GM19372 (cell line): ENCODE results near the gene SLAIN2.

ENCODE experiments used
- ATAC-seq: cut with Tn5 transposase; IDR thresholded peaks from one replicate; pipeline ENCODE4 v1.9.1; 2021; ENCODE audit warnings: mild to moderate bottlenecking, low read depth, moderate library complexity; ENCODE audit not compliant: unreplicated experiment

The SLAIN2 gene

DNA sequence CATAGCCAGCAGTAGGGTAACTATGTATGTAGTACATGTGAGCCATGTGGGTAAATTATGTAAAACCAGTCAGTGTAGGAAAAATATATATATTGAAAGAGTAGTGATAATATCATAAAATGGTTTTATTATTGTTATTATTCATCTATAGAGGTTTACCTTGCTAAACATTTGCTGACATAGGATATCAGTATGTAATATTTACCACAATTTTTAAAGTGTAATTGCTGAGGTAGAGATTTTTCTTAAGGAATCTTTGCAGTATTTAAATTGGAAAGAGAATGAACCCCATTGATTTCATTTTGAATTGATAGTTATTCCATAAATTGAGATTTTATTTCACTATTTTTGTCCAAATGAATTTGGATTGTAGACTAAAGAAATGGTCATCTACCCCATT, 27.1 kb downstream of the SLAIN2 start:
- no peak for ATAC-seq

DNA sequence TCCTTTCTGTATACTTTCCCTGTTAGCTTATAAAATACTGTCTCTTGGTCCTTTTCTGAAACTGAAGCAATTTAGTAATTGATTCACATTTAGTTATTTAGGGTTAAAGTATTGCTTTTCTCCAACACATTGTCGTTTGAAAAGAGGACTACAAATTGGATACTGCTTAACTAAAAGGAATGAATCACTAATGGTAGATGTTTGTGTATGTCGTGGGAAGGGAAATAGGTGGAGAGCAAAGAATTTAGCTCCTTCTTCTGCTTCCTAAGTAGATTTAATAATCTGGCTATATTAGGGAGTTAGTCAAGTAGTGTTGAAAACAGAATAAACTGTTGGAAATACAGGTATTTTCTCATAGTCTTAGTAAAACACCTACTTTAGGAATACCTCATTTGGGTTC, 27.9 kb downstream of the SLAIN2 start:
- no peak for ATAC-seq

DNA sequence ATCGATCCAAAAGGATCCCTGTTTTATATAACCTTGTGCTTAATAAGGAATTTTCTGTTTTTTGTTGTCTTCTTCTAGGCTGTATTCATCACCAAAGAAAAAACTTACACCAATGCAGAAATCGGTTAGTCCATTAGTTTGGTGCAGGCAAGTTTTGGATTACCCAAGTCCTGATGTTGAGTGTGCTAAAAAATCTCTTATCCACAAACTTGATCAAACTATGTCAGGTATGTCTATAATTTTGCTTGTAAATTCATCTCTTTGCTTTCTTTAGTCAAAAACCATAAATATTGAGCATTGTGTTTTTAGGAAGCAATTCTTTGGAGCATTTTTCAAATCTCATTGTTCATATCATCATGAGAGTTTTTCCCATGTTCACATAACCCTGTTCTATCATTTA, 28.4 kb downstream of the SLAIN2 start:
- no peak for ATAC-seq

DNA sequence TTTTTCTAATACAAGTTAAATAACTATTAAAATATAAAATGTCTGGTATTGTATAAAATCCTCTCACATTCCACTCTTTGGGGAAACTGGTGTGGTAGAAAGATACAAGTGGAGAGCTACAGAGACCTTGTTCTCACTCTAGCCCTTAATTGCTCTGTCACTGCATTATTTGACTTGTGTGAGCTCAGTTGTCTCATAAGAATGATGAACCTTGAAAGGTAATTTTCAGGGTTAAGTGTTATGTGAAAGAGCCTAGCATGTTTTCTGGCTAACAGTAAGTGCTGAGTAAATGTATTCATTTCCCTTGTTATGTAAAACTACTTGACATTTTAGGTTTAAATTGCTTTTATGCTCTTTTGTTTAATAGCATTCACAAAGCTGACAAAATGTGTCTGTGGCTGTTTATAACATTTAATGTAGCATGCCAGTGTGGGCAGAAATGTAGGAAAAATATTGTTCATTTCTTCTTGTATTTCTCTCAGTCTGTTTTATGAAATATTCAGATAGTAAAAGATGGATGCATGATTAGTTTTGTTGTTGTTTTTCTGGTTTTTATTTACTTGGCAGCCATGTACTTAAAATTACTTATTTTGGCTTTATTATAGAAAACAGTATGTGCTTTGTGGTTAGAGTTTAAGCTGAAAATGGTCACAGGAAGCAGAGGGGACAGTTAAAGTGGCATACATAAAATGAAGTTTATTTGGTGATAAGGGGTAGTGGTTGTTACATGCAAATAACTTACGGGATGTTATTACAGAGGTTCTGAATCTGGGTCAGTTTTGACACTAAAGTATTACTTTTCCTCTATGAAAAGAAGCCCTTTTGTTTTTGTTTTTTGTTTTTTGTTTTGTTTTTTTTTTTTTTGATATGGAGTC, 29.2 kb downstream of the SLAIN2 start:
- no peak for ATAC-seq

DNA sequence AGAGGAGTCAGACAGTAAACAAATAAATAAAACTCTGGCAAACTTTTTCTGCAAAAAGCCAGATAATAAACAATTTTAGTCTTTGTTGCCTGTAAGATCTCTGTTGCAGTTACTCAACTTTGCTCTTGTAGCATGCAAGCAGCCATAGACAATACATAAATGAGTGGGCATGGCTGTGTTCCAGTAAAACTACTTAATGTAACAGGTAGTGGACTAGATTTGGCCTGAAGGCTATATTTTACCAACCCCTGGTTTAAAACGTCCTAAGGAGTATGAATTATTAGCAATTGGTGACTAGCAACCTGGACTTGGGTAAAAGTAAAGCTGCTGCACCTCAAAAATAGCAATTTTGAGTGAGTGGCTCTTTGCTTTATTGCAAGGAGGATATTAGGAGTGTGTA, 30.9 kb downstream of the SLAIN2 start:
- no peak for ATAC-seq

DNA sequence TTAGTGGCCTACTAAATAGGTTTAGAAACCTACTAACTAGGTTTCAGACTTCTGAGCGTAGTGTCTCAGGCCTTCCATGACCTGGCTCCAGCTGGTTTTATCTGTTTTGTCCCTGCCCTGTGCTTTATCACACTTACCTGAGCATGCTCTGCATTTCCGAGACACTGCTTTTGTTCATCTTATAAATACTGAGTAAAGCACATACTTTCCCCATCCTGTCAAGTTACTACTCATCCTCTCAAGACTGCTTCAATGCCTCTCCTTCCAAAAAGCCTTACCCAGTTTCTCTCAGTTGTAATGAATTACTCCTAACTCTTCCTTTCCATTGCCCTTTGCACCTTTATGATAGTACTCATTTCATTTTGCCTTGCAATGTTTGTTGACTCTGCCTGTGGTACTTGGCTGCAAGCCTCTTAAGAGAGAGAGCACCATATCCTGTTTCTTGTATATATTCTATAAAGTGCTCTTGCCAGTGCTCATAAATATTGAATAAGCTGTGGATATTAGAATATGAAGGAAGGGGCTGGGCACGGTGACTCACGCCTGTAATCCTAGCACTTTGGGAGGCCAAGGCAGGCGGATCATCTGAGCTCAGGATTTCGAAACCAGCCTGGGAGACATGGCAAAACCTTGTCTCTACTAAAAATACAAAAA, 34.4 kb downstream of the SLAIN2 start:
- no peak for ATAC-seq

DNA sequence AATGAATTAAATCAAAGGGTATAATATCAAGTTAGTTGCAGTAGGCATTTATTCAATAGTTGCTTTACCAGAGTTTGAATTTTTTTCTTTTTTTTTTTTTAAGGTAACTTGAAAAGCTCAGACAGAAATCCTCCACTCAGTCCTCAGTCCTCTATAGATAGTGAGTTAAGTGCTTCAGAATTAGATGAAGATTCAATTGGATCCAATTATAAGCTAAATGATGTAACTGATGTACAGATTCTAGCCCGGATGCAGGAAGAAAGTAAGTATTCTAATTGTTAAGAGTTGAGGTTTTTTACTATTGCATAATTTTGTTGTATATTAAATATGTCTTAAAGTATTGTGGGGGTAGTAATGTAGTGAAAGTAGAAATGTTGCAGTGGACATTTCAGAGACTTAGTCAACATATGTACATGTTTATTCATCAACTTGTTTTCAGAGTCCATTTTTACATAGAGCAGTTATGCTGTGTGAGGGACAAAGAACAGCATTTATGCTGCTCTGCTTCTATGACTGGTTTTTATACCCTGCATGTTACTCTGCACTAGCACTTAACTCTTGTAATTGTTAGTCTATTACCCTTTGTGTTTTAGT, 38.4 kb downstream of the SLAIN2 start:
- ATAC-seq = no peak

DNA sequence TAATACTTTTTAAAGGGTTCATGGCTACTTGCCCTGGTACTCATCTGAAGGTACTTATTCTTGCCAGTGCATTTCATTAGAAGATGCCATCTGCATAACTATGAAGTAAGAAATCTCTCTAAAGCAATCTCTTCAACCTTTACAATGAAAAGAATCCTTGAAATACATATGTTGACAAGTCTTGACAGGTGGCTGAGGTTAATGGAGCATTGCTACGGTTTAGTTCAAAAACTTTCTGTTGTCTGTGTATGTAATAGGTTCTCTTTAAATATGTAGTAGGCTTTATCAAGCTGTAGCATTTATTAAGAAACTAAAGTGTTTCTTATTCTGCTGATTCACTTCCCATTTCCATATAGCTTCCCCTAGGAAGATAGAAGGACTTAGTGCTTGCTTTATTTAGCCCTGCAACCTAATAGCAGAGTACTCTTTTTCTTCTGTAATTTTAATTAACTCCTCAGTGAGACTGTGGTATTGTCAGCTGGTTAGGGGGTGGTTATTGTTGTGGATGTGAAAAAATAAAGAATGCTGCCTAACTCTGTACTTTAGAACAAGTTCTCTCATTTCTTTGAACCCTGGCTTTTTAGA, 39.3 kb downstream of the SLAIN2 start:
- ATAC-seq = no peak

DNA sequence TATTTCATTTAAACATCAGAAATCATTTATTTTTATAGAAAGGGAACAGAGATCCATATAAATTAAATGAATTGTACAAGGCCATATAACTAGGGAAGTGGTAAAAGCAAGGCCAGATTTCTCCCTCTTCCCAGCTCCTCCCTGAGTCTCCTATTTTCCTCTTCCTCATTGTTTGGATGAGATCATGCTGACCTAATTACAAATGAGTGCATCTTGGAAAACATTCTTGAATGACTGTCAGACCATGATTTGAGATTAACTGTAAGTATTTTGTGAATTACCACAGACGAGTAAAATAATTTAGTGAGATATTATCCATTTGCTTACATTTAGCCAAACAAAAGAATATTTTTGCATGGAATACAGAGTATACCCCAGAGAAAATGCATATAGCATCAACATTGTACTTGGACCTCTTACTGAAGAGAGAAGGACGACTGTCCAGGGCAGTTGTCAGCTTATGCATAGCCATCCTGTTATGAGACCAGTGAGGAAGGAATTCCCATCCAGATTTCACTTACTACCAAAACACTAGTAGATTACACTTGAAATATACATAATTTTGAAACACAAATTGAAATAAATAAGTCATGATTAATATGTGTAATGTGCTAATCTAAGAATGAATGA, 47.3 kb downstream of the SLAIN2 start:
- no peak for ATAC-seq

DNA sequence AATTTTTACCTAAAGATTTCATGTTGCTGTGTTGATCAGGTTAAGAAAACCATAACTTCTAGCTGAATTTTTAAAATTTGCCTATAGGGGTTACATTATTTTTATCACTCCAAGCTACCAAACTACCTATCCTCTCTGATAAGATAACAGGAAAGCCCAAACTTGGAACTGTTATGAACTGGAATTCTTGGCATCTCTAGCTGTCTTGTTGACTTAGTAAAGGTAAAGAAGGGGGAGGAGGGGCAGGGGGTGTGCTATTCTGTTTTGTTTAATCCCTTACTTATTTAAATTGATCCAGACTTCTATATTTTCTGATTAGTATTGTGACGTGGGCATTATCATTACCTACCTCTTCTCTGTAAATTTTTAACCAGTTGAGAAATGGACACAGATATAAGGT, 54.7 kb downstream of the SLAIN2 start:
- no peak for ATAC-seq

DNA sequence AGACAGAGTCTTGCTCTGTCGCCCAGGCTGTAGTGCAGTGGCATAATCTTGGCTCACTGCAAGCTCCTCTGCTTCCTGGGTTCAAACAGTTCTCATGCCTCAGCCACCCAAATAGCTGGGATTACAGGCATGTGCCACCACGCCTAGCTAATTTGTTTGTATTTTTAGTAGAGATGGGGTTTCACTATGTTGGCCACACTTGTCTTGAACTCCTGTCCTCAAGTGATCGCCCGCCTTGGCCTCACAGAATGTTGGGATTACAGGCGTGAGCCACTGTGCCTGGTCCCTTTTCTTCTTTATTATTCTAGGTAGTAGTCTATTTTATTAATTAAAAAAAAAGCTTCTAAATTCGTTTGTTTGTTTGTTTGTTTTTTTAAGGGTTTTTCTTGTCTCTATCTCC, 59.1 kb downstream of the SLAIN2 start:
- no peak for ATAC-seq

DNA sequence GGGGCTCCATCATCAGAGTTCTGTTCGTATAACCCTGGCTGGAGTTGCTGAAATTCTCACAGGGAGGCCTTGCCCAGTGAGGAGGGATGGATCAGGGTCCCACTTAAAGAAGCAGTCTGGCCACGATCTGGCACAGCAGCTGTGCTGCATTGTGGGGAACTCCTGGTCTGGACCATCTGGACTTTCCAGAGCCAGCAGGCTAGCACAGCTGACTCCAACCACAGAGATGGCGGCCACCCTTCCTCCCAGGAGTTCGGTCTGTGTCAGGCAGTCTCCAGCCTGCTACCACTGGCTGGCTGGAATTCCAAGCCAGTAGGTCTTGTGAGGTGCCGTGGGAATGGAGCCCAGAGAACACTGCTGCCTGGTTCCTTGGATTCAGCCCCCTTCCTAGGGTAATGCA, 62.0 kb downstream of the SLAIN2 start:
- ATAC-seq = no peak

DNA sequence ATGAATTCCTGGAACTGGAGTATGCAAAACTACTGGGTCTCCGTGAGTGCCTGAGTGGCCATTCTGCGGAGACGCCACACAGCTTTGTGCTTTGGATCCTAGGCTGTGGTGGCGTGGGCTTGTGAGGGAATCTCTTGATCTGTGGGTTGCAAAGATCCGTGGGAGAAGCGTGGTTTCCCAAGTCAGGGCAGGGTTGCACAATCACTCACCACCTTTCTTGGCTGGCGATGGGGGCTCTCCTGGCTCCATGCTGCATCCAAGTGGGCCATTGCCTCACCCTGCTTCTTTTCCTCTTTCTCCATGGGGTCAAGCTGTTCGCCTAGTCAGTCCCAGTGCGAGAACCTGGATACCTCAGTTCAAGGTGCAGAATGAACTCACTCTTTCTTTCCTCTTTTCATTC, 62.5 kb downstream of the SLAIN2 start:
- ATAC-seq = no peak

DNA sequence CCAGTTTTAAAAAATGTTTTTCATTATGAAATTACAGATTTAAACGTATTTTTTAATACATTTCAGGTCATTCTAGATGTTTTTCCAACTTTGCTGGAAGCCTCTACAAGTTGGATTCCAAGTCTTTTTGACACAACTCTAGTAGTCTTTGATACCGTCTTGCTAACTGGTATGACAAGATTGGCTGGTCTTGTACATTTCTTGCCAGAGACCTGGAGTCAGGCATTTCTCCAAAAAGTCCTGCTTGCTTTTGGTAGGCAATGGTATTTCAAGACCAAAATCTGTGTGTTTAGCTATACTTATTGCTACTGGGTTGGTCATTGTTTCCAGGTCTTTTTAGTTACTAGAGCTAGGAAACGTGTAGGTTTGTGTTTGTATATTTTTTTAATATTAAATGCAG, 64.6 kb downstream of the SLAIN2 start:
- no peak for ATAC-seq

DNA sequence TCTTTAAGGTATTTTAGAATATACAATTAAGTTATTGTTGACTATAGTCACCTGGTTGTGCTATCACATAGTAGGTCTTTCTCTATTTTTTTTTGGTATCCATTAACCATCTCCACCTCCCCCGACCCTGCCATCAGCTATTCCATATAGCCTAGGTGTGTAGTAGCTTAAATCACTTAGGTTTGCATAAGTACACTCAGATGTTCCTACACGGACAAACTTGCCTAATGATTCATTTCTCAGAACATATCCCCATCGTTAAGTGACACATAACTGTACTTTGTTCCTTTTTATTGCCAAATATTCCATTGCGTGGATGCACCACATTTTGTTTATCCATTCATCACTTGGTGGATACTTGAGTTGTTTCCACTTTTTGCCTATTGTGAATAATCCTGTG, 67.9 kb downstream of the SLAIN2 start:
- no peak for ATAC-seq

DNA sequence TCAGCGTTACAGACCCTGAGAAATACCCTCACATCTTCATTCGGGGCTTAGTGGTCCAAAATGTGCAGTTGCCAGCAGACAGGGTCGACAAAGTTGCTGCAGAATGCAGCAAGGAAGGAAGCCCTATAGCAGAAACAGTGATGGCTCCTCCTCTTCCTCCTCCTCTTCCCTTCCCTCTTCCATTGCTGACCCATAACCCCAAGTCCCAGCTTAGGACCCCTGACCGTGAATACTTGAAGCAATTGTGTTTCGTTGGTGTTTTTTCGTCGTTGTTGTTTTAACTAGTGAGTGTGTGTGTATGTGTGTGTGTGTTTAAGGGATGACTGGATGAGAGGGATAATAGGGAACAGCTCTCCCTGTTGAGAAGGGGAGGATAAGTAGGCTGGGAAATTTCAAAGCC, 69.5 kb downstream of the SLAIN2 start:
- ATAC-seq = no peak

DNA sequence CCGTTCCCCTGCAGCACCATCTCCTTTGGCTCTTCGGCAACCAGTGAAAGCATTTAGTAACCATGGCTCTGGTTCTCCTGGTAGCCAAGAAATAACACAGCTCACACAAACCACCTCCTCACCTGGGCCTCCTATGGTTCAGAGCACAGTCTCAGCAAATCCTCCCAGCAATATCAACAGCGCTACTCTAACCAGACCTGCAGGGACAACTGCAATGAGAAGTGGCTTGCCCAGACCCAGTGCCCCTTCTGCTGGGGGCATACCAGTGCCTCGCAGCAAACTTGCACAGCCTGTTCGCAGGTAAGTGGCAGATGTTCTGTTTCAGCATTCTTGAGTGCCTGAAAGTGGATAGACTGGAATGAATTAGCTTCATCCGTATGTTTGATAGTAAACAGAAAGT, 78.8 kb downstream of the SLAIN2 start:
- no peak for ATAC-seq

DNA sequence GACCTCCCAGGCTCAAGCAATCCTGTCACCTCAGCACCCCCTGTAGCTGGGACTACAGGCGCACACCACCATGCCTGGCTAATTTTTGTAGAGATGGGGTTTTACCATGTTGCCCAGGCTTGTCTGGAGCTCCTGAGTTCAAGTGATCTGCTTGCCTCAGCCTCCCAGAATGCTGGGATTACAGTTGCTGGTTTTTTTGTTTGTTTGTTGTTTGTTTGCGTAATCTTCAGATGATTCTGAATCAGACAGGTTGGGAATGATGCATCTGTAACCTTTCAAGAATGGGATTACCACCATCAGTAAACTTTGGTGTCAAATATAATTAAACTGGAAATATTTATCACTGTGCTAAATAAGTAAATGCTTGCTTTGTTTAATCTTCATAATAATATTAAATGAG, 79.8 kb downstream of the SLAIN2 start:
- ATAC-seq = no peak

DNA sequence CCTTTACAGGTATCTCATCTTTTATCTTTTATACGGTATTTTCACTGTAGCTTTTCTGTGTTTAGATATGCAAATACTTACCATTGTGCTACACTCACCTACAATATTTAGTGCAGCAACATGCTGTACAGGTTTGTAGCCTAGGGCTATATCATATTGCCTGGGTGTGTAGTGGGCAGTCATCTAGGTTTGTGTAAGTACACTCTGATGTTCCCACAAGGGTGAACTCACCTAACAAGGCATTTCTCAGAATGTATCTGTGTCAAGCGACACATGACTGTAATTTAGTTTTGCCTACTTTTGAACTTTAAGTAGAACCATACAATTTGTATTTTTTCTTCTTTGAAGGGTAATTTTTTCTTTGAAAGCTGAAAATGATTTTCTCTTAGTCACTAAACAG, 87.6 kb downstream of the SLAIN2 start:
- no peak for ATAC-seq

DNA sequence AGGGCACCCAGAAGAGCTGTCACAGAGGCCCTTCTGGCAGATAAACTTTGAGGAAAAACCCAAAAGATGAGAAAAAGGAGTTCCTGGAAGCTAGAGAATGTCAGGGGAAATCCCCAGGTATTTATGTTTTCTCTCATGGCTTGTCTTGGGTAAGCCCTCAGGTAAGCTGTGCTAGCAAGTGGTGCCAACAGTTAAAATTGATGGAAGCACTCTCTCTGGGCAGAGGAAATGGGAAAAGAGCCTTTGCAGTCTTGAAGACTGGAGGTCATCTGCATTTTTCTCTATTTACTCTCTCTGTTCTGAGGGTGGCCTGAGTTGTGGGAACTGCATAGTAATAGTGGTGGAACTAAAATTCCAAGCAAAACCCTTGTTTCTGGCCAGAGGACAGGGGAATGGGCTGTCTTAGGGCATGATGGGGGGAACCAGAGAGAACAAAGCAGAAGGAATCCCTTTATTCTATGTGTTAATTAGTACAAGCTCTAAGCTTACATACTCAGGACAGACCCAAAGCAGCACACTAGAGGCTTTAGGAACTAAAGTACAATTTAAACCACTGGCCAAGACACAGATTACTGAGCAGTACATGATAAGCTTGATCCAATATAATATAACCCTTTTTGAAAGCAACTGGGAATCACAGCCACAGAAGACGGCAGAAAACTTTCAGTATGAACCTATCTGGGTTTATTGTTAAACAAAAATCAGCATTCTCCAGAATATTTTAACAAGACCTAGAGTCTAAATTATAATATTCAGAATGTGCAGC, 88.6 kb downstream of the SLAIN2 start:
- no peak for ATAC-seq
